ENCODE data around the gene FANK1.
"Not testable (repeated sequence)": the region's sequence is repeated elsewhere in the genome, so short reads cannot be mapped to it uniquely, and the experiment has no call there.

Gene FANK1

GRCh38 chr10:125929618-125930017 lies 33.3 kb downstream of the FANK1 start:
- Mint-ChIP-seq H3K4me1 (no peaks in the 10 kb centered on the region), H3K9me3 (peaks cover 1% of the 10 kb centered on the region), H3K4me3 (no peak overlapping the region), H3K27me3 (peaks cover 4% of the 10 kb centered on the region), H3K27ac (no peak overlapping the region), H3K36me3 (no peaks in the 10 kb centered on the region)
- DNase-seq = no peak
- CTCF ChIA-PET = interaction anchor here (0.6 to 1.2 kb wide), 2 partner anchors 32 to 430 kb away, joined by 3 read pairs; no protein-coding TSS in a partner anchor

GRCh38 chr10:125933693-125934092 lies 37.3 kb downstream of the FANK1 start:
- DNase-seq = no peak
- CTCF ChIA-PET = no interaction called here
- H3K4me1 Mint-ChIP-seq = peaks cover 2% of the 10 kb centered on the region
- no peak overlapping the region for H3K4me3 Mint-ChIP-seq
- H3K36me3 Mint-ChIP-seq = no peaks in the 10 kb centered on the region
- H3K27ac Mint-ChIP-seq = no peak overlapping the region
- peaks cover 4% of the 10 kb centered on the region for H3K27me3 Mint-ChIP-seq
- H3K9me3 Mint-ChIP-seq = no peaks in the 10 kb centered on the region

GRCh38 chr10:125936331-125936730 lies 40.0 kb downstream of the FANK1 start:
- H3K27me3 Mint-ChIP-seq = peaks cover 4% of the 10 kb centered on the region
- DNase-seq = no peak
- no peak overlapping the region for H3K4me3 Mint-ChIP-seq
- H3K4me1 Mint-ChIP-seq = peaks cover 2% of the 10 kb centered on the region
- H3K9me3 Mint-ChIP-seq = no peaks in the 10 kb centered on the region
- CTCF ChIA-PET = interaction anchor here (0.6 kb wide), 1 partner anchor 495 kb away, joined by 3 read pairs; no protein-coding TSS in a partner anchor
- no peaks in the 10 kb centered on the region for H3K36me3 Mint-ChIP-seq
- no peak overlapping the region for H3K27ac Mint-ChIP-seq

- CTCF ChIA-PET = no interaction called here
- no peak overlapping the region for H3K4me3 Mint-ChIP-seq
- peaks cover 1% of the 10 kb centered on the region for H3K9me3 Mint-ChIP-seq
Observed at GRCh38 chr10:125940515-125940914, 44.2 kb downstream of the FANK1 start.

DNA sequence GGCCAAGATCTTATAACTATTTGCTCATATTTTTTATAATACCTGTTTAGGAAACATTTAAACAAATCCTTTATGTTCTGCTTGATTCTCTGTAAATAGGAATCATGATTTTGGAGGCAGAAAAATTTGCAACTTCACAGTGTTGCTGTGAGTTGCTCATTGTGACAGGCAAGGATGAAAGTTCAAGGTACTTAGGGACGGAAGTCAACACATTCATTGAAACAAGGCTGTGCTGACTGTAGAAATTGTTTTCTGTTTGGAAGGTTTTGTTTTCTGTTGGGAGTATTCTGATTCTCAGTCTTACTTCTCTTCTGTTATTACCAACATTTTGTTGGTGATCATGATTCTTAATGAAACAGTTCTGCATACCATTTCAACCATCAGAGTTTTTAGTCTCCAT lies 54.9 kb downstream of the FANK1 start:
- Mint-ChIP-seq H3K36me3 (no peaks in the 10 kb centered on the region), H3K4me3 (no peak overlapping the region), H3K9me3 (peaks cover 17% of the 10 kb centered on the region), H3K27ac (no peak overlapping the region), H3K4me1 (no peaks in the 10 kb centered on the region), H3K27me3 (no peaks in the 10 kb centered on the region)
- CTCF ChIA-PET = no interaction called here
- no peak for DNase-seq

More at GRCh38 chr10:125940515-125940914, 44.2 kb downstream of the FANK1 start:
- peaks cover 2% of the 10 kb centered on the region for H3K4me1 Mint-ChIP-seq
- H3K27me3 Mint-ChIP-seq = no peaks in the 10 kb centered on the region
- no peak for DNase-seq
- no peak overlapping the region for H3K27ac Mint-ChIP-seq
- no peaks in the 10 kb centered on the region for H3K36me3 Mint-ChIP-seq

GRCh38 chr10:125953778-125954385 lies 57.5 kb downstream of the FANK1 start:
- DNase-seq = no peak
- no peak overlapping the region for H3K27ac Mint-ChIP-seq
- no peaks in the 10 kb centered on the region for H3K27me3 Mint-ChIP-seq
- CTCF ChIA-PET = no interaction called here
- H3K9me3 Mint-ChIP-seq = peaks cover 17% of the 10 kb centered on the region
- no peaks in the 10 kb centered on the region for H3K4me1 Mint-ChIP-seq
- H3K4me3 Mint-ChIP-seq = no peak overlapping the region
- no peaks in the 10 kb centered on the region for H3K36me3 Mint-ChIP-seq

GRCh38 chr10:125955766-125956165 lies 59.4 kb downstream of the FANK1 start:
- H3K4me3 Mint-ChIP-seq = no peak overlapping the region
- no peaks in the 10 kb centered on the region for H3K27me3 Mint-ChIP-seq
- H3K9me3 Mint-ChIP-seq = peaks cover 17% of the 10 kb centered on the region
- no peaks in the 10 kb centered on the region for H3K4me1 Mint-ChIP-seq
- CTCF ChIA-PET = no interaction called here
- no peak overlapping the region for H3K27ac Mint-ChIP-seq
- no peaks in the 10 kb centered on the region for H3K36me3 Mint-ChIP-seq
- DNase-seq = no peak

DNA sequence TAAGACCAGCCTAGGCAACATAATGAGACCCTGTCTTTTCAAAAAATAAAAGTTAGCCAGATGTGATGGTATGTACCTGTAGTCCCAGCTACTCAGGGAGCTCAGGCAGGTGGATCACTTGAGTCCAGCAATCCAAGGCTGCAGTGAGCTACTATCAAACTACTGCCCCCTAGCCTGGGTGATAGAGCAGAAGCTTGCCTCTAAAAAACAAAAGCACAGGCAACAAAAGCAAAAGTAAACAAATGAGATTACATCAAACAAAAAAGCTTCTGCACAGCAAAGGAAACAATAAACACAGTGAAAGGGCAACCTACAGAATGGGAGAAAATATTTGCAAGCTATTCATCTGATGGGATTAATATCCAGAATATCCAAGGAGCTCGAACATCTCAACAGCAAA lies 65.4 kb downstream of the FANK1 start:
- Mint-ChIP-seq H3K4me3 (no peak overlapping the region), H3K36me3 (no peaks in the 10 kb centered on the region), H3K9me3 (no peaks in the 10 kb centered on the region), H3K27me3 (no peaks in the 10 kb centered on the region), H3K27ac (no peak overlapping the region), H3K4me1 (no peaks in the 10 kb centered on the region)
- no peak for DNase-seq
- CTCF ChIA-PET = interaction anchor here (1.0 kb wide), 1 partner anchor 33 kb away, joined by 3 read pairs; no protein-coding TSS in a partner anchor

GRCh38 chr10:125962200-125962599 lies 65.8 kb downstream of the FANK1 start:
- H3K36me3 Mint-ChIP-seq = no peaks in the 10 kb centered on the region
- CTCF ChIA-PET = interaction anchor here (1.0 kb wide), 1 partner anchor 33 kb away, joined by 3 read pairs; no protein-coding TSS in a partner anchor
- H3K4me3 Mint-ChIP-seq = no peak overlapping the region
- no peaks in the 10 kb centered on the region for H3K27me3 Mint-ChIP-seq
- H3K27ac Mint-ChIP-seq = no peak overlapping the region
- no peaks in the 10 kb centered on the region for H3K4me1 Mint-ChIP-seq
- no peaks in the 10 kb centered on the region for H3K9me3 Mint-ChIP-seq
- no peak for DNase-seq

DNA sequence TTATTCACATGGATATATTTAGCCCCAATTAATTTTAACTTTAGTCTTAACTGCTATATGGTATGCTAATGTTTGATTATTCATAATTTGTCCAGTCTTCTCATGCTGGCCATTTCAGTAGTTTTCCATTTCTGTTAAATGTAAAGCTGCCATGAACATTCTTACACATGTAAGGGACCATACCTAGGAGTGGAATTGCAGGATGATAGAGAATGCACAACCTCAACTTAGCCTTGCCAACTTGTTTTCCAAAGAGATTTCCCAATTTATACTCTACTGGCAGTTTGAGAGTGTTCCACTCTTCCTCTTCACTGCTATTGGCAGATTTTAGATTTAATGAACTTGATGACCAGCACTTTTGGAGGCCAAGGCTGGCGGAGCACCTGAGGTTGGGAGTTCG lies 68.2 kb downstream of the FANK1 start:
- no peak for DNase-seq
- Mint-ChIP-seq H3K4me1 (no peaks in the 10 kb centered on the region), H3K4me3 (no peak overlapping the region), H3K27ac (no peak overlapping the region), H3K36me3 (no peaks in the 10 kb centered on the region), H3K9me3 (no peaks in the 10 kb centered on the region), H3K27me3 (no peaks in the 10 kb centered on the region)
- CTCF ChIA-PET = interaction anchor here (0.7 kb wide), 1 partner anchor 12 kb away, joined by 5 read pairs; no protein-coding TSS in a partner anchor

- Mint-ChIP-seq H3K9me3 (no peaks in the 10 kb centered on the region), H3K4me1 (no peaks in the 10 kb centered on the region), H3K27me3 (no peaks in the 10 kb centered on the region), H3K36me3 (no peaks in the 10 kb centered on the region), H3K4me3 (no peak overlapping the region), H3K27ac (no peak overlapping the region)
- CTCF ChIA-PET = no interaction called here
- no peak for DNase-seq
Observed at GRCh38 chr10:125967533-125967932, 71.2 kb downstream of the FANK1 start.

DNA sequence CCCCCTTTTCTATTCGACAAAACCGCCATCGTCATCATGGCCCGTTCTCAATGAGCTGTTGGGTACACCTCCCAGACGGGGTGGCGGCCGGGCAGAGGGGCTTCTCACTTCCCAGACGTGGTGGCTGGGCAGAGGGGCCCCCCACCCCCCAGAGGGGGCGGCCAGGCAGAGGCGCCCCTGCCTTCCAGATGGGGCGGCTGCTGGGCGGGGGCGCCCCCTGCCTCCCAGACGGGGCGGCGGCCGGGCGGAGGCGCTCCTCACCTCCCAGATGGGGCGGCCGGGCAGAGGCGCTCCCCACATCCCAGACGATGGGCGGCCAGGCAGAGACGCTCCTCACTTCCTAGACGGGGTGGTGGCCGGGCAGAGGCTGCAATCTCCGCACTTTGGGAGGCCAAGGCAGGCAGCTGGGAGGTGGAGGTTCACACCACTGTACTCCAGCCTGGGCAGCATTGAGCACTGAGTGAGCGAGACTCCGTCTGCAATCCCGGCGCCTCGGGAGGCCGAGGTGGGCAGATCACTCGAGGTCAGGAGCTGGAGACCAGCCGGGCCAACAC lies 73.8 kb downstream of the FANK1 start:
- H3K27ac Mint-ChIP-seq, H3K4me3 Mint-ChIP-seq, DNase-seq, H3K9me3 Mint-ChIP-seq, H3K27me3 Mint-ChIP-seq, H3K36me3 Mint-ChIP-seq, CTCF ChIA-PET, H3K4me1 Mint-ChIP-seq: not testable (repeated sequence)

GRCh38 chr10:125976960-125977605 lies 80.7 kb downstream of the FANK1 start:
- Mint-ChIP-seq H3K27me3 (peaks cover 4% of the 10 kb centered on the region), H3K4me3 (no peak overlapping the region), H3K36me3 (no peaks in the 10 kb centered on the region), H3K9me3 (no peaks in the 10 kb centered on the region), H3K4me1 (no peaks in the 10 kb centered on the region), H3K27ac (no peak overlapping the region)
- CTCF ChIA-PET = interaction anchor here (1.1 kb wide), 1 partner anchor 12 kb away, joined by 5 read pairs; no protein-coding TSS in a partner anchor
- no peak for DNase-seq

DNA sequence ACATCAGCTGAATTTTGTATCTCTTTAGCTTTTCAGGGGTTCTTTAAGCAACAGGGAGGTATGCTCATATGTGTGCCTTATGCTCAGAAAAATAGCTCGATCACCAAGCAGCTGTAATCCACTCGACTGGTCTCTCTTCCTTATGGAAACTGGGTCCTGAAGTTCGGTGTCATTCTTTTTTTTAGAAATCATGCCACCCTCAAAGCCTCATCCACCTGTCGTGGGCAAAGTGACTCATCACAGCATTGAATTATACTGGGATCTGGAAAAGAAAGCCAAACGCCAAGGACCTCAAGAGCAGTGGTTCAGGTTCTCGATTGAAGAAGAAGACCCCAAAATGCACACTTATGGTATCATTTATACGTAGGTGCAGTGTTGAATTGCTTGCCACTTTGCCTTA lies 83.6 kb downstream of the FANK1 start:
- H3K27me3 Mint-ChIP-seq = peaks cover 4% of the 10 kb centered on the region
- H3K36me3 Mint-ChIP-seq = no peaks in the 10 kb centered on the region
- no peak overlapping the region for H3K4me3 Mint-ChIP-seq
- H3K9me3 Mint-ChIP-seq = no peaks in the 10 kb centered on the region
- no peak for DNase-seq
- no peaks in the 10 kb centered on the region for H3K4me1 Mint-ChIP-seq
- no peak overlapping the region for H3K27ac Mint-ChIP-seq
- CTCF ChIA-PET = interaction anchor here (1.2 to 1.4 kb wide), 2 partner anchors 9 to 769 kb away, joined by 3 to 5 read pairs; no protein-coding TSS in a partner anchor

All from activated naive CD4-positive, alpha-beta T cell treated with anti-CD3 and anti-CD28 coated beads, Interleukin-2, amount 10 ng/mL, durations not matched to agents 7 days and 5 days (primary cell).